H1 (cell line): ENCODE data around the gene ALK. TPM values are rescaled to one million over a fixed set of nuclear protein-coding genes. Genes with fewer than 3 reads are reported as not detected.

Experiments
- CTCF ChIA-PET: fragments of 300-600 bp; sonication (Branson Sonifier 250); formaldehyde crosslinking; loops from one replicate; lab custom pipeline; 2021; ENCODE audit not compliant: partially characterized antibody; lab: Charles Lee
- POLR2A ChIA-PET: fragments of 300-600 bp; sonication (Branson Sonifier 250); formaldehyde crosslinking; loops from one replicate; lab custom pipeline; 2021; ENCODE audit warnings: inconsistent platforms; ENCODE audit not compliant: partially characterized antibody; lab: Charles Lee
- DNase-seq, 2 experiments: peaks; one replicate each; pipeline versions ENCODE4 v3.0.0 to v3.0.0-alpha.2; 2010 to 2022; ENCODE audit warnings: low spot score in 2 of 2, low read depth in 1 of 2, mixed read lengths in 1 of 2
- FAIRE-seq: peaks from 2 replicates; lab custom pipeline; 2011; peaks lifted over from hg19 to GRCh38; lab: Jason Lieb, UNC
- H2AFZ ChIP-seq: 2 replicates; pipeline ENCODE4 v1.8.1; 2012; ENCODE audit warnings: low read length, inconsistent platforms
- H2AK5ac ChIP-seq: 2 replicates; pipeline ENCODE4 v1.6.1; 2013; ENCODE audit warnings: low read depth, low read length
- H2BK120ac ChIP-seq: replicated peaks from 2 replicates; pipeline ENCODE3; 2013; ENCODE audit warnings: low read depth, low read length, inconsistent platforms
- H2BK12ac ChIP-seq: 2 replicates; pipeline ENCODE4 v1.6.1; 2013; ENCODE audit warnings: low read depth, low read length
- H2BK15ac ChIP-seq: 2 replicates; pipeline ENCODE4 v1.6.1; 2013; ENCODE audit warnings: low read length
- H2BK20ac ChIP-seq: 2 replicates; pipeline ENCODE4 v1.6.1; 2013; ENCODE audit warnings: low read length
- H2BK5ac ChIP-seq: 2 replicates; pipeline ENCODE4 v1.6.1; 2013; ENCODE audit warnings: low read depth, low read length
- H3K14ac ChIP-seq: 2 replicates; pipeline ENCODE4 v1.6.1; 2013; ENCODE audit warnings: inconsistent platforms; ENCODE audit not compliant: insufficient read length
- H3K18ac ChIP-seq: 2 replicates; pipeline ENCODE4 v1.6.1; 2013; ENCODE audit warnings: low read length; ENCODE audit errors: extremely low read depth
- H3K23ac ChIP-seq: 2 replicates; pipeline ENCODE4 v1.6.1; 2013; ENCODE audit warnings: inconsistent platforms; ENCODE audit not compliant: insufficient read length
- H3K23me2 ChIP-seq: 2 replicates; pipeline ENCODE4 v1.6.1; 2013; ENCODE audit warnings: low read depth, low read length
- H3K27ac ChIP-seq: 2 replicates; pipeline ENCODE4 v1.6.1; 2011; ENCODE audit warnings: low read depth, low read length, inconsistent platforms
- H3K27me3 ChIP-seq, 4 experiments: replicated peaks in 1 of 4; 1 replicate in 1 of 4; 2 replicates in 3 of 4; pipeline versions ENCODE4 v1.6.1 to v1.8.1; 2011 to 2013; ENCODE audit warnings: low read length in 3 of 4, mild to moderate bottlenecking in 3 of 4, inconsistent platforms in 2 of 4, mixed read lengths in 2 of 4, moderate library complexity in 1 of 4; ENCODE audit not compliant: control insufficient read depth in 3 of 4, insufficient read depth in 3 of 4; ENCODE audit errors: extremely low read depth in 1 of 4
- H3K36me3 ChIP-seq, 4 experiments: 2 replicates each; pipeline versions ENCODE4 v1.6.1 to v1.8.1; 2011 to 2013; ENCODE audit warnings: mild to moderate bottlenecking in 4 of 4, low read length in 3 of 4, moderate library complexity in 2 of 4, control low read depth in 1 of 4, inconsistent platforms in 1 of 4; ENCODE audit not compliant: insufficient read depth in 4 of 4, control insufficient read depth in 2 of 4
- H3K4ac ChIP-seq: replicated peaks from 2 replicates; pipeline ENCODE3; 2013; ENCODE audit warnings: low read length, low read depth, mixed read lengths, inconsistent platforms; ENCODE audit not compliant: insufficient read length
- H3K4me1 ChIP-seq, 4 experiments: replicated peaks in 1 of 4; 1 replicate in 1 of 4; 2 replicates in 3 of 4; pipeline versions ENCODE4 v1.6.1 to v1.8.1; 2011 to 2013; ENCODE audit warnings: low read length in 3 of 4, inconsistent platforms in 2 of 4, mixed read lengths in 1 of 4; ENCODE audit not compliant: insufficient read depth in 4 of 4, control insufficient read depth in 3 of 4
- H3K4me2 ChIP-seq, 2 experiments: 2 replicates each; pipeline versions ENCODE4 v1.6.1 to v1.8.1; 2011 to 2013; ENCODE audit warnings: low read depth in 2 of 2, low read length in 2 of 2, control low read depth in 1 of 2, inconsistent platforms in 1 of 2, mild to moderate bottlenecking in 1 of 2; ENCODE audit not compliant: insufficient read depth in 1 of 2
- H3K4me3 ChIP-seq, 4 experiments: fragments of 200-600, 300-600 bp in 1 of 4; sonication (generic), shearing (Covaris generic), sonication (Bioruptor Twin) in 1 of 4; 2 replicates each; pipeline versions ENCODE4 v1.5.1 to v1.8.1; 2011 to 2016; ENCODE audit warnings: low read length in 4 of 4, low read depth in 3 of 4, control low read depth in 2 of 4, inconsistent platforms in 2 of 4, mild to moderate bottlenecking in 2 of 4, mixed read lengths in 1 of 4, moderate library complexity in 1 of 4; ENCODE audit not compliant: insufficient read depth in 2 of 4; ENCODE audit errors: extremely low read depth in 1 of 4
- H3K56ac ChIP-seq: replicated peaks from 2 replicates; pipeline ENCODE3; 2013; ENCODE audit warnings: low read depth, mild to moderate bottlenecking, mixed read lengths, low read length, inconsistent platforms; ENCODE audit not compliant: insufficient read length
- H3K79me1 ChIP-seq: 2 replicates; pipeline ENCODE4 v1.6.1; 2013; ENCODE audit warnings: low read depth, low read length, control low read depth
- H3K79me2 ChIP-seq, 2 experiments: 2 replicates each; pipeline versions ENCODE4 v1.6.1 to v1.8.1; 2012 to 2013; ENCODE audit warnings: low read length in 2 of 2, mild to moderate bottlenecking in 2 of 2, inconsistent platforms in 1 of 2; ENCODE audit not compliant: insufficient read depth in 2 of 2, control insufficient read depth in 1 of 2
- H3K9ac ChIP-seq, 4 experiments: replicated peaks in 1 of 4; 1 replicate in 1 of 4; 2 replicates in 3 of 4; pipeline versions ENCODE4 v1.6.1 to v1.8.1; 2011 to 2013; ENCODE audit warnings: low read depth in 3 of 4, low read length in 3 of 4, control low read depth in 2 of 4, mild to moderate bottlenecking in 2 of 4, moderate library complexity in 2 of 4, inconsistent platforms in 1 of 4; ENCODE audit errors: extremely low read depth in 1 of 4
- H3K9me3 ChIP-seq, 2 experiments: 2 replicates each; pipeline versions ENCODE4 v1.6.1 to v1.8.1; 2012 to 2013; ENCODE audit warnings: mild to moderate bottlenecking in 2 of 2, moderate library complexity in 2 of 2, control low read depth in 1 of 2, inconsistent platforms in 1 of 2, low read depth in 1 of 2, low read length in 1 of 2, mixed read lengths in 1 of 2; ENCODE audit not compliant: insufficient read depth in 2 of 2
- H4K20me1 ChIP-seq, 2 experiments: replicated peaks in 1 of 2; 2 replicates each; pipeline versions ENCODE3 to v1.8.1; 2011 to 2013; ENCODE audit warnings: inconsistent platforms in 2 of 2, low read length in 2 of 2, mild to moderate bottlenecking in 1 of 2; ENCODE audit not compliant: insufficient read depth in 2 of 2, control insufficient read depth in 1 of 2
- H4K5ac ChIP-seq: 2 replicates; pipeline ENCODE4 v1.6.1; 2013; ENCODE audit warnings: low read length, low read depth, mixed read lengths, inconsistent platforms; ENCODE audit not compliant: insufficient read length
- H4K8ac ChIP-seq: 2 replicates; pipeline ENCODE4 v1.8.0; 2013; ENCODE audit warnings: mild to moderate bottlenecking, moderate library complexity, low read length, inconsistent platforms; ENCODE audit not compliant: insufficient read depth; ENCODE audit errors: extremely low read depth
- H4K91ac ChIP-seq: replicated peaks from 2 replicates; pipeline ENCODE3; 2013; ENCODE audit warnings: low read length, mixed read lengths, inconsistent platforms; ENCODE audit not compliant: insufficient read length
- WGBS, 2 experiments: shearing (Covaris generic) in 1 of 2; methylation state at CpG; one replicate each; pipeline versions ENCODE4 v1.1.6 to v1.1.7; 2013 to 2015; ENCODE audit warnings: low lambda C conversion rate in 2 of 2, mixed read lengths in 2 of 2, inconsistent platforms in 1 of 2, low coverage in 1 of 2, missing lambda C conversion rate in 1 of 2; ENCODE audit not compliant: insufficient replicate concordance in 2 of 2, insufficient coverage in 1 of 2, insufficient read length in 1 of 2; ENCODE audit errors: extremely low coverage in 1 of 2, missing lambda C conversion rate in 1 of 2; 5-methylcytosine and 5-hydroxymethylcytosine counted together
- polyA plus RNA-seq, 7 experiments: library from polyadenylated mRNA; depleted of rRNA in 3 of 7; stranded (reverse) in 5 of 7; unstranded in 2 of 7; fragments of >200 nt in 5 of 7; fragments of 200-250 nt in 2 of 7; gene quantifications; 1 replicate in 5 of 7; 2 replicates in 1 of 7; 4 replicates in 1 of 7; pipeline versions ENCODE4 v1.2.1 to v1.2.3, GENCODE V29; 2011 to 2013; ENCODE audit warnings: missing spikeins in 2 of 7, mixed read lengths in 2 of 7
- total RNA-seq: library from RNA; stranded (reverse); fragmentation: NEBNext Ultra II Directional; extraction: Animal tissue kit (Norgen Biotek cat#: 25700); gene quantifications from 2 replicates; pipeline ENCODE4 v1.2.1, GENCODE V29; 2021

Gene ALK
- total and polyA plus RNA-seq, 2 of the 8 experiments (the other 6 are each of a cell fraction or from before 2014, with no cell fraction given) = 0.02 to 0.09 TPM

- H2BK20ac ChIP-seq = no peak overlapping the region
- H3K36me3 ChIP-seq = no peaks in the 10 kb centered on the region
- no peak overlapping the region for H2BK15ac ChIP-seq
- H4K8ac ChIP-seq = no peak overlapping the region
- no peak overlapping the region for H3K23ac ChIP-seq
- H4K20me1 ChIP-seq = no peaks in the 10 kb centered on the region
- H3K79me2 ChIP-seq = no peaks in the 10 kb centered on the region
- 80% methylated on average over 2 of the region's 2 CpGs; no CpG with 5 or more reads in 1 of the 2 experiments for WGBS, 2 experiments
- no peak overlapping the region for H2BK12ac ChIP-seq
- no peak overlapping the region for H2BK120ac ChIP-seq
- no peak overlapping the region for H3K18ac ChIP-seq
- no peak overlapping the region for H4K5ac ChIP-seq
- ChIA-PET POLR2A (interaction anchor here (0.7 kb wide), 1 partner anchor 10 kb away, joined by 3 read pairs; no protein-coding TSS in a partner anchor), CTCF (no interaction called here)
- H2AK5ac ChIP-seq = no peak overlapping the region
- no peaks in the 10 kb centered on the region for H3K27me3 ChIP-seq
- DNase-seq (no peak), FAIRE-seq (no peak)
- no peak overlapping the region for H2BK5ac ChIP-seq
- H3K27ac ChIP-seq = no peak overlapping the region
- H3K79me1 ChIP-seq = no peaks in the 10 kb centered on the region
- H3K4me1 ChIP-seq = no peaks in the 10 kb centered on the region
- no peak overlapping the region for H3K14ac ChIP-seq
- no peak overlapping the region for H3K9ac ChIP-seq
- H3K4me3 ChIP-seq = no peak overlapping the region
- no peak overlapping the region for H4K91ac ChIP-seq
- no peak overlapping the region for H3K56ac ChIP-seq
- no peaks in the 10 kb centered on the region; the same call in 1 of the 2 replicates for H3K23me2 ChIP-seq
- no peak overlapping the region for H3K4me2 ChIP-seq
- H3K4ac ChIP-seq = no peak overlapping the region
- no peak overlapping the region for H2AFZ ChIP-seq
- no peaks in the 10 kb centered on the region for H3K9me3 ChIP-seq
These were observed 526.4 kb downstream of the ALK start for GRCh38 chr2:29394981-29395350.
